Caco-2 (cell line): Measurements from ENCODE around the gene LOC128125822.

Source experiments
- BruUV-seq: library from RNA; stranded (reverse); fragments of 400-500 nt; replicated peaks from 2 replicates; lab custom pipeline; 2021; lab: Mats Ljungman, UMichigan
- CTCF ChIA-PET: fragments of 300-600 bp; sonication (Branson Sonifier 250); formaldehyde crosslinking; loops from one replicate; lab custom pipeline; 2022; ENCODE audit warnings: antibody characterized with exemption; lab: Charles Lee
- POLR2A ChIA-PET: fragments of 300-600 bp; sonication (Branson Sonifier 250); formaldehyde crosslinking; loops from one replicate; lab custom pipeline; 2022; ENCODE audit warnings: antibody characterized with exemption; lab: Charles Lee
- DNase-seq, 2 experiments: peaks; one replicate each; pipeline versions ENCODE4 v3.0.0 to v3.0.0-alpha.2; 2020 to 2022
- H3K27me3 ChIP-seq: replicated peaks from 2 replicates; pipeline ENCODE4 v1.6.0; 2011; ENCODE audit warnings: low read length; ENCODE audit not compliant: control insufficient read depth, insufficient read depth
- H3K36me3 ChIP-seq: 2 replicates; pipeline ENCODE4 v1.5.1; 2011; ENCODE audit warnings: low read length; ENCODE audit not compliant: control insufficient read depth, insufficient read depth
- H3K4me1 ChIP-seq: fragments of 250-450 bp; sonication (Bioruptor Pico); 2 replicates; pipeline ENCODE4 v1.5.1; 2020; ENCODE audit warnings: mild to moderate bottlenecking
- H3K4me3 ChIP-seq: 2 replicates; pipeline ENCODE4 v1.5.1; 2011; ENCODE audit warnings: low read depth, mild to moderate bottlenecking, control low read depth, low read length
- H3K9me3 ChIP-seq: fragments of 250-450 bp; sonication (Bioruptor Pico); 2 replicates; pipeline ENCODE4 v1.5.1; 2020; ENCODE audit warnings: mild to moderate bottlenecking, moderate library complexity
- H3K27ac Mint-ChIP-seq: one replicate; pipeline ENCODE4 v1.8.0; 2022; ENCODE audit warnings: mixed read lengths; ENCODE audit not compliant: unreplicated experiment
- H3K27me3 Mint-ChIP-seq: one replicate; pipeline ENCODE4 v1.8.0; 2022; ENCODE audit warnings: mixed read lengths; ENCODE audit not compliant: insufficient read depth, unreplicated experiment
- H3K36me3 Mint-ChIP-seq: one replicate; pipeline ENCODE4 v1.8.0; 2022; ENCODE audit warnings: mild to moderate bottlenecking, mixed read lengths; ENCODE audit not compliant: insufficient read depth, unreplicated experiment
- H3K4me1 Mint-ChIP-seq: one replicate; pipeline ENCODE4 v1.8.0; 2022; ENCODE audit warnings: low read depth, mixed read lengths; ENCODE audit not compliant: unreplicated experiment
- H3K4me3 Mint-ChIP-seq: one replicate; pipeline ENCODE4 v1.8.0; 2022; ENCODE audit warnings: mild to moderate bottlenecking, moderate library complexity, mixed read lengths; ENCODE audit not compliant: unreplicated experiment
- H3K9me3 Mint-ChIP-seq: one replicate; pipeline ENCODE4 v1.8.0; 2022; ENCODE audit warnings: mixed read lengths; ENCODE audit not compliant: unreplicated experiment
- intact Hi-C: fragments of 100-400 bp; cut with micrococcal nuclease; formaldehyde crosslinking; loops from one replicate; pipeline ENCODE4 v1.10.0; 2022; ENCODE audit not compliant: unreplicated experiment
- TF ChIP-seq, protein P1 (sequence below), 2 experiments: fragments of 200-600 bp in 1 of 2; IDR thresholded peaks; 1 replicate in 1 of 2; 2 replicates in 1 of 2; pipeline versions ENCODE4 v1.5.1 to v1.8.0; 2011 to 2022; ENCODE audit warnings: antibody characterized with exemption in 1 of 2, control low read depth in 1 of 2, inconsistent platforms in 1 of 2, low read depth in 1 of 2, low read length in 1 of 2, mild to moderate bottlenecking in 1 of 2, moderate library complexity in 1 of 2; ENCODE audit not compliant: insufficient read depth in 1 of 2, severe bottlenecking in 1 of 2, unreplicated experiment in 1 of 2

The LOC128125822 gene

GRCh38 chr6:63543982-63544381, 28.3 kb upstream of the LOC128125822 start:
- no peaks in the 10 kb centered on the region for H3K4me1 Mint-ChIP-seq
- BruUV-seq, result no TSS peak
- CTCF ChIA-PET, result no interaction called here

GRCh38 chr6:63546236-63546635, 26.0 kb upstream of the LOC128125822 start:
- POLR2A ChIA-PET, result no interaction called here
- Mint-ChIP-seq H3K9me3 (no peaks in the 10 kb centered on the region), H3K27me3 (no peaks in the 10 kb centered on the region), H3K36me3 (no peaks in the 10 kb centered on the region), H3K27ac (no peak overlapping the region), H3K4me1 (no peaks in the 10 kb centered on the region), H3K4me3 (no peak overlapping the region)
- Histone ChIP-seq H3K9me3 (no peaks in the 10 kb centered on the region), H3K4me3 (no peak overlapping the region), H3K27me3 (no peaks in the 10 kb centered on the region), H3K36me3 (no peaks in the 10 kb centered on the region), H3K4me1 (no peaks in the 10 kb centered on the region)
- CTCF ChIA-PET, result no interaction called here
- TF ChIP-seq, protein P1, sequence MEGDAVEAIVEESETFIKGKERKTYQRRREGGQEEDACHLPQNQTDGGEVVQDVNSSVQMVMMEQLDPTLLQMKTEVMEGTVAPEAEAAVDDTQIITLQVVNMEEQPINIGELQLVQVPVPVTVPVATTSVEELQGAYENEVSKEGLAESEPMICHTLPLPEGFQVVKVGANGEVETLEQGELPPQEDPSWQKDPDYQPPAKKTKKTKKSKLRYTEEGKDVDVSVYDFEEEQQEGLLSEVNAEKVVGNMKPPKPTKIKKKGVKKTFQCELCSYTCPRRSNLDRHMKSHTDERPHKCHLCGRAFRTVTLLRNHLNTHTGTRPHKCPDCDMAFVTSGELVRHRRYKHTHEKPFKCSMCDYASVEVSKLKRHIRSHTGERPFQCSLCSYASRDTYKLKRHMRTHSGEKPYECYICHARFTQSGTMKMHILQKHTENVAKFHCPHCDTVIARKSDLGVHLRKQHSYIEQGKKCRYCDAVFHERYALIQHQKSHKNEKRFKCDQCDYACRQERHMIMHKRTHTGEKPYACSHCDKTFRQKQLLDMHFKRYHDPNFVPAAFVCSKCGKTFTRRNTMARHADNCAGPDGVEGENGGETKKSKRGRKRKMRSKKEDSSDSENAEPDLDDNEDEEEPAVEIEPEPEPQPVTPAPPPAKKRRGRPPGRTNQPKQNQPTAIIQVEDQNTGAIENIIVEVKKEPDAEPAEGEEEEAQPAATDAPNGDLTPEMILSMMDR (IDR thresholded peaks at IDR 0.05; ENCODE audit: insufficient read depth in 1 of 2, low read depth in 1 of 2, low read length in 1 of 2, severe bottlenecking in 1 of 2, unreplicated experiment in 1 of 2), result no peak
- BruUV-seq, result no TSS peak
- DNase-seq, result no peak
- intact Hi-C loops, result no loop called here

More at GRCh38 chr6:63543982-63544381, 28.3 kb upstream of the LOC128125822 start:
- POLR2A ChIA-PET, result no interaction called here
- H3K27me3 ChIP-seq, result no peaks in the 10 kb centered on the region
- no peaks in the 10 kb centered on the region for H3K27me3 Mint-ChIP-seq
- intact Hi-C loops, result no loop called here
- H3K36me3 Mint-ChIP-seq, result no peaks in the 10 kb centered on the region
- no peak overlapping the region for H3K27ac Mint-ChIP-seq
- H3K4me3 Mint-ChIP-seq, result no peak overlapping the region
- H3K9me3 ChIP-seq, result no peaks in the 10 kb centered on the region
- no peak overlapping the region for H3K4me3 ChIP-seq
- H3K9me3 Mint-ChIP-seq, result no peaks in the 10 kb centered on the region
- no peaks in the 10 kb centered on the region for H3K4me1 ChIP-seq
- TF ChIP-seq, protein P1 (IDR thresholded peaks at IDR 0.05; ENCODE audit: insufficient read depth in 1 of 2, low read depth in 1 of 2, low read length in 1 of 2, severe bottlenecking in 1 of 2, unreplicated experiment in 1 of 2), result no peak
- no peaks in the 10 kb centered on the region for H3K36me3 ChIP-seq
- no peak for DNase-seq

DNA sequence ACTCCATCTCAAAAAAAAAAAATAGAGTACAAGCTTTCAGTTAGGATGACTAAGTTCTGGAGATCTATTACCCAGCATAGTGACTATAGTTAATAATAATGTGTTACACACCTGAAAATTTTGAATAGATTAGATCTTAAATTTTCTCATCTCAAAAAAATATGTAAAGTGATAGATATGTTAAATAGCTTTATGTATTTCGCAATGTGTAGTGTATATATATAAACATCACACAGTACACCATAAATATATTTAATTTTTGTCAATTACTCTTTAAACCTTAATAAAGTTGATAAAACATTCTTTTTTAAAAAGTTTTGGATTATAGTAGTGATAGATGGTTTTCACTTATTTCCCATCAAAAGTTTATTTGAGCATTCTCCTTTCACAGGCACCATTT, 25.6 kb upstream of the LOC128125822 start:
- no TSS peak for BruUV-seq
- H3K4me3 ChIP-seq, result no peak overlapping the region
- no peak overlapping the region for H3K27ac Mint-ChIP-seq
- TF ChIP-seq, protein P1 (IDR thresholded peaks at IDR 0.05; ENCODE audit: insufficient read depth in 1 of 2, low read depth in 1 of 2, low read length in 1 of 2, severe bottlenecking in 1 of 2, unreplicated experiment in 1 of 2), result no peak
- H3K4me1 Mint-ChIP-seq, result no peaks in the 10 kb centered on the region
- H3K4me3 Mint-ChIP-seq, result no peak overlapping the region
- CTCF ChIA-PET, result no interaction called here
- intact Hi-C loops, result no loop called here
- no peaks in the 10 kb centered on the region for H3K4me1 ChIP-seq
- no peaks in the 10 kb centered on the region for H3K36me3 ChIP-seq
- POLR2A ChIA-PET, result no interaction called here
- H3K9me3 ChIP-seq, result no peaks in the 10 kb centered on the region
- H3K36me3 Mint-ChIP-seq, result no peaks in the 10 kb centered on the region
- no peaks in the 10 kb centered on the region for H3K27me3 Mint-ChIP-seq
- no peaks in the 10 kb centered on the region for H3K9me3 Mint-ChIP-seq
- no peak for DNase-seq
- H3K27me3 ChIP-seq, result no peaks in the 10 kb centered on the region
